HCEC 1CT (cell line): ENCODE data around the gene FCGR1A.
A peak's percentile ranks its signal among the peaks of the same experiment; 100 is the strongest.
"Not testable (repeated sequence)": the region's sequence is repeated elsewhere in the genome, so short reads cannot be mapped to it uniquely, and the experiment has no call there.

Source experiments
- DNase-seq: peaks from one replicate; pipeline ENCODE4 v3.0.0-alpha.2; 2017

FCGR1A gene

DNA sequence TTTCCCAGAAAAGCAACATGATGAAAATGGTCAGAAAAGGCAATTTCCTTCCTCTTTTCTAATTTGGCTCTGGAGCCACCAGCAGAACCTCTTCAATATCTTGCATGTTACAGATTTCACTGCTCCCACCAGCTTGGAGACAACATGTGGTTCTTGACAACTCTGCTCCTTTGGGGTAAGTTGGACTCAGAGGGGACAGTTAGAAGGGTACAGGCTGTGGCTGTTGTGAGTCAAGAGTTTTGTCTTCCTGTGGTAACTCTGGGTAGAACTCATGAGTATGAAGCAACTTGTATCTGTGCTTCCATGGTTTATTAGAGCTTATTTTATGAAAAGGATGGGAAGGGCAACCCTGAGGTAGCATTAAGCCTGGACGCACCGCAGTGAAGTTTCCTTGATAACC, at the start of gene FCGR1A:
Gene FCGR1A, plus strand, starts transcription at position 95 of the 400 bp plus-strand sequence. Its CDS starts 50 bp downstream, at position 145.
- not testable (repeated sequence) for DNase-seq

DNA sequence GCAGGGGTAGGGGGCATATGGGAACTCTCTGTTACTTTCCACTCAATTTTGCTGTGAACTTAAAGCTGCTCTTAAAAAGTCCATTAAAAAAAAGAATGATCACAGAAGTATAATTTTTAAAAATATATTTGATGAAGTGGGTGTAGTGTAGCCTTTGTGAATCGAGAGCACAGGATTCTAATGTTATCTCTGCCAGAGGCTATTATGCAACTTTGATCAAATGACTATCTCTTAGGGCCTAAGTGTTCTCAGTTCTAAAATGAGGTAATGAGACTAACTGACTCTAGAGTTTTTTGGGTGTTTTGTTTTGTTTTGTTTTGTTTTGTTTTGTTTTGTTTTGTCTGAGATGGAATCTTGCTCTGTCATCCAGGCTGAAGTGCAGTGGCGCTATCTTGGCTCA, 49.7 kb upstream of the FCGR1A start:
- DNase-seq = not testable (repeated sequence)

DNA sequence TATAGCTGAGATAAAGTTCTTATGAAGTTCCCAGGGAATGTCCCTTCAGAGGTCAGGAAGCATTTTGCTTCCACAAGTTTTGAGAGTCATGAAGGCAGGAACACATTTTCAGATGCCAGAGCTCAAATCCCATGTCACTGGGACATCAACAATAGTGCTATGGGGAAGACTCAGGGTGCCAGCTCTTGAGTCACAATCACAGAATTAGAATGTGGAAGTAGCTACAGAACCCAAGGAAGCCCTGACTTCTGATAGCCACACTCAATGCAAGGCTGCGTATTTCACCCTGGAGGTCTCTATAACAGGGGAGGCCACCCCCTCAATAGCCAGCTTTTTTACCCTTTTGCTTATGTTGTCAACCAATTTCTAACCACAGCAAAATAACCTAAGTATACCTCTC, 47.8 kb upstream of the FCGR1A start:
- not testable (repeated sequence) for DNase-seq

DNA sequence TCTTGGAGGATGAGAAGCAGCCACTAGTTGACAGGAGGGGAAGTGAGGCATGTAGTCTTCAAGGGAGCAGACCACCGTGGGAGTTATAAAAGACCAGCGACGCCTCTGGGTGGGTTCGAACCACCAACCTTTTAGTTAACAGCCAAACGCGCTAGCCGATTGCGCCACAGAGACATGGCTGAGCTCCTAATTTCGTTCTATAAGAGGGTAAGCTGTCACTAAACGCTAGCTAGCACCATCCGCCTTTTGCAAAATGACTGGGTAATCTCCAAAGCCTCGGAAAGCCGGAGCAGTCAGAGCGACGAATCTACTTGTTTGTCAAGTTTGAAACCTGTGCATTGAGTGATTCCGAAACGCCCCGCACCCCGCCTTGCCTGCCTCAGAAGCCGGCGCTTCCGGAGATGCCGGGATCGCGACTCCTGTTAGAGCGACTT, 42.3 kb upstream of the FCGR1A start:
- DNase-seq = peak; percentile 1

DNA sequence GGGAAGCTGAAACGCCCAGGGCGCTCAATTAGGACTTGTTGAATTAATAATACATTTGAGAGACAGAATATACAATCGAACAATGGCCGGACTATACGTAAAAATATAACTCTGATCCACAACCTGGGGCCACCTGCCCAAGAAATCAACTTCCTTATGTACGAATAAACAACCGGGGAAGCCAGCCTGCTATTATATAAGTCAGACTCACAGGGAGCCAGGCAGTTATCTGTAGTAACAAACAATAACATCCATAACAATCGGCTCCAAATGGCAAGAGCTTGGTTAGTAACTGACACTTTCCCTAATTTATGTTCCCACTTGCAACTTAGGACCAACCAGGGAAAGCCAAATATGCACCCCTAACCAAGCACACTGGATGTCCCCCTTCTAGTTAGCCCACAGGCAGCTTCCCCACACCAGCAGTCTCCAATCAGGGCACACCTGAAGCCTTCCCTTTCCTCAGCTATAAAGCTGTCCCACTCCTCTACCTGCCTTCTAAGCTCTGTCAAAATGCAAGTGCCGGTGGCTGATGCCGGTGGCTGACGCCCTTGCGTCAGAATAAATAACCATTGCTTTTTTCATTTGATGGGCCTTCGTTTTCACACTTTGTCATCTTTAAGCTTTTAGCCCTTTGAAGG, 41.8 kb upstream of the FCGR1A start:
- not testable (repeated sequence) for DNase-seq

DNA sequence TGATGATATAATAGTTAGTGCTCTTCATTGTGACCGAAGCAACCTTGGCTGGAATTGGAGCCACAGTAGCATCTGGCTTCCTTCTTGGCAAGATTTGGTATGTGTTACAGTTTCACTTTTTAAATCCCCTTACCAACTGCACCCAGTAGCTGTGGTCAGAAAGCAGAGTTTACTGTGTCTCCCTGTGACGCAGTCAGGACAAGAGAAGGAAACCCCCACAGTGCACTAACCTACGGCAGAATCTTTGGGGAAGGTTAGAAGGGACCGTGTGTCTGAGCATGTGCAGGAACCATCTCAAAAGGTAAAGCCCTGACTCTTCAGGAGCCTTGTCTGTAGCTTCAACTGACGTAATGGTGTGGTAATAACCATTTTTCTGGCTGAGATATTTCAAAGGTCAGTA, 40.6 kb upstream of the FCGR1A start:
- not testable (repeated sequence) for DNase-seq

DNA sequence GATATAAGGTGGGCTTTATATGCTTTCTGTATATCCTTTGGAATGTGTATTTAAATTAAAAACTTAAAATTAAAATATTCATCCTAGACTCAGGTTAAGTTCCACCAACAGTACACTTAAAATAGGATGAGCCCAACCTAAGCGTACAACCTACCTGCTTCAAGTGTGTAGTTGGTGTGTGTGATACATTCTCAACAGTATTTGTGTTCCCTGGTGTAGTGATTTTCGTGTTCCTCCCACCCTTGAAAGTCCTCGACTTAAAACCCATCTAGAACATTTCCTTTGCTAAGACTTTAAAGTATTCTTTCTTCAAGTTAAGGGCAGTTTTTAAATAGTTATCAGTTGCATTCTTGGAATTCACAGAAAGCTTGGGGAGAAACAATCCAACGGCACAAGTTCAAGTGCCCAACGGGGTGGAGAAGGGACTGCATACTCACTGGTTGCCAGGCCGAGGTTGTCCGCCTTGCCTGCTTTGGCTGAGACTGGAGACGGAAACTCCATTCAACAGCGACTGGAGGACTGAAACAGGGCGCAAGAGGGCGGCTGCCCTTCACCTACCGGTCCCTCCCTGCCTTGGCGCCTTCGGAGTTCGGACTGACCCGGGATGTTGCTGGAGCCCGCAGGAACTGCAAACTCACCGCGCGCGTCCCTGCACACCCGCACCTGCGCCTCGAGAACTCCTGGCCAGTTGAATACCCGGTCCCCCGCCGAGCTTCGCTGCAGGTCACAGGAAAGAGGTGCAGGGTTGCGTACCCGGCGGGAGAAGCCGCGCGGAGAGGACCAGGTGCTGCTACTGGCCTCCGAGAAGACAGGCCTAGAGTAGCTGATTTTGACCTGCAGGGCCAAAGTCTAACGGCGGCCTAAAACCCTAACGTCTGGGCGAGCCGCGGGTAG, 35.8 kb upstream of the FCGR1A start:
- not testable (repeated sequence) for DNase-seq

DNA sequence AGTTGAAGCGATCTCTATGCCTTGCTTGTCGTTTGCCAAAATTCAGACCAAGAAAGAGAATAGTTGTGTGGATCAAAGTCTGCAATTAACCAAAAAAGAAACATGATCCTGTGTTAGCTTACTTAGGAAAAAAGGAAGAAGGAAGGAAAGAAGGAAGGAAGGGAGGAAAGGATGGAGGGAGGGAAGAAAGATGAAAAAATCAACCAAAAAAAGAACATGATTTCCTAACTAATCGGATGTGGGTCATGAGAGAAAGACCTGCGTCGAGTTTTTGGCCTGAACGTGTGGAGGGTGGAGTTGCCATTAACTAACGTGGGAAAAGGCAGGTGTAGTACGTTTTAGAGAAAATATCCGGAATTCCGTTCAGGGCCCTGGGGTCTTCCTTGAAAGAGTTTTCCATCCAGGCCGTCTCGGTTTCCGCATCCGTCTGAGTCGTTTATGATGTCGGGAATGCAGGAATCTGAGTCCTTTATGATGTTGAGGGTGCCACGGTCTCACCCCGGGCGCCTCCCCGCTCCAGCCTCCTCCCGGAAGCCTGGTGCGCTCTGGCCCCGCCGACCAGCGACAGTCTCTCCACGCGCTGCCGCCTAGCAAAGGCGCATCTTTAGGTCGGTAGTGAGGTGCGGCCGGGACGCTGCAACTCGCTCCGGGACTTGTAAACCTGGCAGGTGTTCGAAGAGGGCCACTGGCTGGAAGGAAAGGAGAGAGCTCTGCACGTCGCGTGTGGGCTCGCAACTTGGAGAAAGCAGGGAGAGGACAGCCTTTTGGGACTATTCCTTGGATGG, 34.9 kb upstream of the FCGR1A start:
- not testable (repeated sequence) for DNase-seq

DNA sequence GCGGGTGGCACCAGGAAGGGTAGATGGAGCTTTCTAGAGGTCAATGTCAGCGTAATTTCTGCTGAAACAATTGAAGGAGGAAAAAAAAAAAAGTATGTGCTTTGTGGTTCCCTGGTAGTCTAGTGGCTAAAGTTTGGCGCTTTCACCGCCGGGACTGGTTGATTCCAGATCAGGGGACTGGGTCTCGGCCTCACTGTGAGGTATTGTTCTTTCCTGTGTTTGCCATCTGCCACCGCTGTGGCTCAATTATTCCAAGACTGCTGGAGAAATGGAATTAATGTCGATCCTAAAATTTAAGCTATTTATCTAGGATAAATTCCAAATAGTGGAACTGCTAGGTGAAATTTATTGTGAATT, 34.4 kb upstream of the FCGR1A start:
- not testable (repeated sequence) for DNase-seq

DNA sequence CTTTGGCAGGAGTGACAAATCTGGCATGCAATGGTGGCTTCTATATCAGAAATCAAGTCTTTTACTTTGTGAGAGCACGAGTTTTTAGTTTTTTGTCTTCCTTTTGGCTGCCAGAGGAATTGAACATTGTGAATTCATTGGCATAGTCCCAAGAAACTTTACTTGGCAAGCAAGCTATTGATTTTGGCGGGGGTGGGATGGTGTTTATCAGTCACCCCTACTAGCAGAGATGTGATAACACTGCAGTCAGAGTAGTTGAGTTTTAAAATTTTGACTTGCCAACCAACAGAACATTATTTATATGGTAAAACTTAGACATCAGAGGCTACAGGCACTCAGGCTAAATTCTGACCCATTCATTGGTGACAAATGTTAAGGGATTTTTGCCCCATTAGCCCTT, 31.9 kb upstream of the FCGR1A start:
- not testable (repeated sequence) for DNase-seq

DNA sequence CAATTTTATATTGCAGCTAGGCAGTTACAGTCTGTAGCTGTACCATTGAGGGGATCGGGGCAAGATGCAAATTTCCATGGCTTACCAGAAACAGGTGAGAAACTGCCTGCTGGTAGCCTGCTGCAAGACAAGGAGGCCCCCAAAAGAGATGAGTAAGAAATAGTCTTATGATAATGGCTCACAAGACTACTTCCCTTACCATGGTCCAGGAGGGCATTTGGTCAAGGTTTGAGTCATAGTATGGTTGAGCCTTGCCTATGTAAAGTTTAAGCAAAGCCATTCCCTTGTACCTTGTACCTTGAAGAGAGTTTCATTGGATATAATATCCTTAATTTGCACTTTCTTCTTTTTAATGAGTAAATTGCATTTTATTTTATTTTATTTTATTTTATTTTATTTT, 30.3 kb upstream of the FCGR1A start:
- not testable (repeated sequence) for DNase-seq

DNA sequence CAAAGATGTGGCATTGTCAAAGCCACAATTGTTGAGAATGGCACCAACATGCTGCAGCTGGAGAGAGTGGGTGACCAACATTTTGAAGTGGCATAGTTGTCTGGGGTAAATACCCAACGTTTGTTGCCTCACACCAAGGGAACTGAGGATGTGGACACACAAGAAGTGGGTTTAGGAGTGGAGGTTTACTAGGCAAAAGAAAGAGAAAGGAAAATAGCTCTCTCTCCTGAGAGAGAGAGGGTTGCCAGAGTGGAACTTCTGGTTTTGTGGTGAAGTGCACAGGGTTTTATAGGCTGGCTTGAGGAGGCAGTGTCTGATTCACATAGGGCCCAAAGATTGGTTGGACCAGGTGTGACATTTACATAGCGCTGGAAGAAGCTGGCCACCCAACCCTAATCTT, 29.0 kb upstream of the FCGR1A start:
- not testable (repeated sequence) for DNase-seq

DNA sequence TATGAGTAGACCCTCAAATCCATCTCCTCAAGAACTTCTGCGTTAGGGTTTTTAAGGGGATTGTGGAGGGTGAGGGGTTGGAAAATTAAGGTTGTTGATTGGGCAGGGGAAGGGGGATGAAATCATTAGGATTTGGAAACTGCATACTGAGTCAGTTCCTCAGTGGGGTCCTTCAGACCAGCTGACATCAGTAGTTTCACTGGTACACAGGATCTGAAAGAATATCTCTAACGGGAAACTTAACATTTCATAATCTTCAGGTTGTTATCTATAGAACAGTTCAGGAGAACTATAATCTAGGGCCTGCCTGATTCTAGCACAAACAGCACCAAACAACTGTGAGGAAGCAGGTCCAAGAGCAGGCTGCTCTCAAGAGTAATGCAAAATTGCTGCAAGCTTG, 27.2 kb upstream of the FCGR1A start:
- not testable (repeated sequence) for DNase-seq

DNA sequence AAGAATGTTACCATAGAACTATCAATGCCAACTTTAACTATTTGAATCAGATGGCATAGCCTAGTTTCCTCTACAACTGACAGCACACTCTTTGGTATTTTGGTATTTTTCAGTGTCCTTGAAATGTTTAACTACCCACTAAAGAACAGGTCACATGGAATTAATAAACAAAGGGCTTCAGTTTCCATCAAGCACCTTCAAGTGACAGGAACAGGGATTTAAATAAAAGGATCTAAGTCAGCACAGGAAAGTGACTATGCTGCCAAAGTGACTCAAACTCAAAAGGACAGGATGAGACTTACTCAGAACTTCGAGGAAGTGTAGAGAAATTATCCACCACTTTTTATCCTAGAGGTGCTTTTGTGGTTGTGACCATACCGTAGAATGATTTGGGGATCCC, 20.2 kb upstream of the FCGR1A start:
- not testable (repeated sequence) for DNase-seq

DNA sequence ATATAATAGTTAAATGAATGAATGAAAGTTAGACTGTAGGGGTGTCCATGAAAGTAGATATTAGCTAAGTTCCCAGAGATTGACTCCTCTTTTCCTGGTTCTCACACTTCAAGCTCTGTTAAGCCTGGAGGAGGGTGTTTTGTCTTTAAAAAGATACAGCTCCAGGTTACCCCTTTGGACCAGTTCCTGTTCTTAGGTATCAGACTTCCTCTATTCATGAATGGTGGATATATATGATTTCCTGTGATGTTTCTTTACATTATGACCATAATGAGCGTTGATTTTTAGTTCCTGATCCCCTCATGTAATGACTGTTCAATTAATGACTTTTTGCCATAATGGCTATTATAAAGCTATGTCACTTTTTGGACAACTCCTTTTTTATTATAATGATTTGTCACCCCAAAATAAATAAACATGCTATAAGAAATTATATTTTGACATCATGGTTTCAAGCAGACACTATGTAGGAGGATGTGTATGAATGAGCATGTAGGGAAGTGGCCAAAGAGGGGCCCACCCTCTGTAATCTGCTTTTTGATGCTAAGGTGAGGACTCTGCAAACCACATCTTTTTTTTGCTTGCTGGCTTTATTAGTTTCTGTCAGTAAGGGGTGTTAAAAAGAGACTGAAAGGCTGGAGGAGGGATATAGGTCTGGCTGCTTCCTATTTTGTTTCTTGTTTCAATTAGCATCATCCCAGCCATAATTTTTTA, 18.2 kb upstream of the FCGR1A start:
- not testable (repeated sequence) for DNase-seq

DNA sequence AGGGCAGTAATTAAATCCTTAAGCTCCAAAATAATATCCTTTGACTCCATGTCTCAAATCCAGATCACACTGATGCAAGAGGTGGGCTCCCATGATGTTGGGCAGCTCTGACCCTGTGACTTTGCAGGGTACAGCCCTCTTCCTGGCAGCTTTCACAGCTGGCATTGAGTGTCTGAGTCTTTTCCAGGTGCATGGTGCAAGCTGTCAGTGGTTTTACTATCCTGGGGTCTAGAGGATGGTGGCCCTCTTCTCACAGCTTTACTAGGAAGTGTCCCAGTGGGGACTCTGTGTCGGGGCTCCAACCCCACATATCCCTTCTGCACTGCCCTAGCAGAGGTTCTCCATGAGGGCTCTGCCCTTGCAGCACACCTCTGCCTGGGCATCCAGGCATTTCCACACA, 16.3 kb upstream of the FCGR1A start:
- not testable (repeated sequence) for DNase-seq

DNA sequence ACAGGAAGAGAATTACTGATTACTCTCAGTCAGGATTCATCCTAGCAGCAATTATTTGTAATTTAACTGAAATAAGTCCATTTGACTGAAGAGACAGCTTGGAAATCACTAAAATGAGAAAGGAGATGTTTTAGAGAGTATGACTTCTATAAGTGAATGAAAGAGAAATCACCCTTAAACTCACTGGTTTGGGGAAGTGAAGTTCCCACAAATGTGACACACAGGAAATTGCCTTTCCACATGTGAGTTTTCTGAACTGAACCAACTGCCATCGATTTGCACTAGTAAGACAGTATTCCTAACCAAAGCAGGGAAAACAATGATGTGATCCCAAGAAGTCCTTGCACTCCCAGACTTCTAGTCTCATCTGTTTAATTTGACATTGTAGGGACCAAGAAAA, 13.3 kb upstream of the FCGR1A start:
- DNase-seq = not testable (repeated sequence)

DNA sequence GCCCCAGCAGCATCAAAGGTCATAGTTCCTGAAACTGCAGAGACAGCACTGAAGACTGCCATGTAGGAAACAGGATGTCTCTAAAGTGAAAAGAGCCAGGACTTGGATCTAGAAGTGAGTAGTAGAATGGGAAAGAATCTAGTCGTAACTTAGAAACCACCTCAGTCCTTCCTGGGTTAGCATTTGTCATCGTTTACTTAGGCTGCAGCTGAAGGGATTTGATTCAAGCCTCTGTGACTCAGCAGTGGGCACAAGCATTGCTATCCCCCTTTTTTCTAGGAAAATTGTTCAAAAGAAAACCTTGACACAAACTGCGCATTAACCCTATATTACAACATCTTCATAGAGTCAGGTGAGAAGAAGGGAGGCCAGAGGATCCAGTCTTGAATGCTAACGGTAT, 11.8 kb upstream of the FCGR1A start:
- DNase-seq = not testable (repeated sequence)

DNA sequence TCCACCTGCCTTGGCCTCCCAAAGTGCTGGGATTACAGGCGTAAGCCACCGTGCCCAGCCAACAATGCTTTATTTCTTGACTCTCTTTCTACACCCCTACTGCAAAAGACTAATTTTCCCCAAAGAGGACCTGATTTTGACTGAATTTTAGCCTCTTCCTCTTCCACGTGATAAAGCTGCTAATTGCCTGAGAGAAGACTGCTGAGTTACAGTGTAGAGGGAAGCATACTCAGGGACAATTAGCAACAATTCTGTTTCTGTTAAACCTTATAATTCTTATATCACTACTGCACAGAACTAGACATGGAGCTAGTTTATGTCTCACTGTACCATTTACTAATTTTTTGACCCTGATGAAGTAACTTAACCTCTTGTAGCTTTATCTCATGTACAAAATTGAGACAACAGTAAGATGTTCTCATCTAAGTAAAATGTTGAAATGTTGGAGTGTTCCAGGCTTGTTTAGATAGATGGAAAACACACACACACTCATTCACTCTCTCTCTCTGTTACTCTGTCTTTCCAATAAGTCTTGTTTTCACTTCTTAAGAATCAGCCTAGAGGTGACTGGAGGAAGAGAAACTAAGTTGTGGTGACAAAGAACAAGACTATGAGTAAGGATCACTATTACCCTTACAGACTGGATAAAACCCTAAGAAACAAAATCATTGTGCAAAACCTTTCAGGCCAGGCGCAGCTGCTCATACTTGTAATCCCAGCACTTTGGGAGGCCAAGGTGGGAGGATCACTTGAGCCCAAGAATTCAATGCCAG, 10.7 kb upstream of the FCGR1A start:
- DNase-seq = not testable (repeated sequence)

DNA sequence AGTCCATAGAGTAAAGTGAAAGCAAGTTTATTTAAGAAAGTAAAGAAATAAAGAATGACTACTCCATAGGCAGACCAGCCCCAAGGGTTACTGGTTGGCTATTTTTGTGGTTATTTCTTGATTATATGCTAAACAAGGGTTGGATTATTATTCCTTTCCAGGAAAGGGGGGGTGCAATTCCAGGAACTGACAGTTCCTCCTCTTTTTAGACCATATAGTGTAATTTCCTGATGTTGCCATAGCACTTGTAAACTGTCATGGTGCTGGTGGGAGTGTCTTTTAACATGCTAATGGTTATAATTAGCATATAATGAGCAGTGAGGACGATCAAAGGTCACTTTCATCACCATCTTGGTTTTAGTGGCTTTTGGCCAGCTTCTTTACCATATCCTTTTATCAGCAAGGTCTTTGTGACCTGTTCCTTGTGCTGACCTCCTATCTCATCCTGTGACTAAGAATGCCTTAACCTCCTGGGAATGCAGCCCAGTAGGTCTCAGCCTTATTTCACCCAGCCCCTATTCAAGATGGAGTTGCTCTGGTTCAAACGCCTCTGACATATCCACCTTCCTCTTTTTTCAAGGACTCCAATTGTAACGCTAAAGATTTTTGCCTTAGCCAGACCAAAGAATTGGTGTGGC, 6.9 kb upstream of the FCGR1A start:
- DNase-seq = not testable (repeated sequence)

DNA sequence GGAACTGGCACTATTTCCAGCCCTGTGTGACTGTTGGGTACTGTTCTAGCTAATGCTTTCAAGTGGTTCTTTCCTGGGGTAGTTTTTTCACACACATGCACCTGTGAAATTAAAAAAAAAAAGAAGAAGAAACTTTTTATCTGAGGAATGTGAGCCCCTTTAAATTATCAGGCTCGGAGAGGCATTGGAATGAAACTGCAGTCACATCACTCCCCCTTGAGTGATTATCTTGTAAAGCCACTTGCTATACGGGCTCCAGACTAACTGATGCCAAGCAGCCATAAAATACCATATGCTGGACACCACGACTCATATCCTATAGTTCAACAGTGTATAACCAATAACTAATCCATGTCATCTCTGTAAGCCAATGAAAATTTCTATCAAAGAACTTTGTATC, 5.4 kb upstream of the FCGR1A start:
- not testable (repeated sequence) for DNase-seq
